Endothelial cell of umbilical vein (primary cell): ENCODE results near the gene PRRX1. TPM values are rescaled to one million over a fixed set of nuclear protein-coding genes. Genes with fewer than 3 reads are reported as not detected.

Source experiments
- BruUV-seq: library from RNA; stranded (reverse); fragments of 400-500 nt; replicated peaks from 2 replicates; lab custom pipeline; 2021; lab: Mats Ljungman, UMichigan
- CTCF ChIA-PET: fragments of 300-600, 350-600 bp; sonication (Branson Sonifier 250); formaldehyde crosslinking; loops from one replicate; lab custom pipeline; 2021; ENCODE audit warnings: antibody characterized with exemption, inconsistent platforms; lab: Charles Lee
- POLR2A ChIA-PET: fragments of 300-600, 350-600 bp; sonication (Branson Sonifier 250); formaldehyde crosslinking; loops from one replicate; lab custom pipeline; 2021; ENCODE audit warnings: antibody characterized with exemption, inconsistent platforms; lab: Charles Lee
- DNase-seq: peaks from one replicate; pipeline ENCODE4 v3.0.0-alpha.2; 2011; ENCODE audit warnings: low read depth, low spot score
- FAIRE-seq: peaks from 2 replicates; lab custom pipeline; 2011; peaks lifted over from hg19 to GRCh38; lab: Jason Lieb, UNC
- H2AFZ ChIP-seq: 2 replicates; pipeline ENCODE4 v1.6.0; 2012; ENCODE audit warnings: low read depth, low read length, control low read depth, inconsistent platforms
- H3K27ac ChIP-seq: 2 replicates; pipeline ENCODE4 v1.5.1; 2011; ENCODE audit warnings: low read depth, mild to moderate bottlenecking, control low read depth, low read length, moderate library complexity; ENCODE audit not compliant: insufficient read depth
- H3K27me3 ChIP-seq, 2 experiments: 2 replicates each; pipeline versions ENCODE4 v1.6.0 to v1.6.1; 2011; ENCODE audit warnings: low read length in 2 of 2, mixed read lengths in 1 of 2; ENCODE audit not compliant: control insufficient read depth in 2 of 2, insufficient read depth in 2 of 2
- H3K36me3 ChIP-seq, 2 experiments: 2 replicates in 1 of 2; 3 replicates in 1 of 2; pipeline ENCODE4 v1.5.1; 2011; ENCODE audit warnings: low read length in 2 of 2, mild to moderate bottlenecking in 1 of 2, moderate library complexity in 1 of 2; ENCODE audit not compliant: control insufficient read depth in 2 of 2, insufficient read depth in 2 of 2; ENCODE audit errors: extremely low read depth in 1 of 2
- H3K4me1 ChIP-seq: 3 replicates; pipeline ENCODE4 v1.5.1; 2011; ENCODE audit warnings: mild to moderate bottlenecking, low read length; ENCODE audit not compliant: control insufficient read depth, insufficient read depth; ENCODE audit errors: extremely low read depth
- H3K4me2 ChIP-seq: 2 replicates; pipeline ENCODE4 v1.6.1; 2011; ENCODE audit warnings: low read length, control low read depth, mixed read lengths; ENCODE audit not compliant: insufficient read depth
- H3K4me3 ChIP-seq, 3 experiments: fragments of 200-600 bp in 1 of 3; sonication (generic), shearing (Covaris generic) in 1 of 3; replicated peaks in 1 of 3; 2 replicates each; pipeline ENCODE4 v1.5.1; 2011 to 2016; ENCODE audit warnings: control low read depth in 3 of 3, low read length in 3 of 3, mild to moderate bottlenecking in 2 of 3, inconsistent platforms in 1 of 3, low read depth in 1 of 3, moderate library complexity in 1 of 3; ENCODE audit not compliant: insufficient read depth in 1 of 3
- H3K79me2 ChIP-seq: 2 replicates; pipeline ENCODE4 v1.6.0; 2012; ENCODE audit warnings: low read length, inconsistent platforms; ENCODE audit not compliant: control insufficient read depth, insufficient read depth
- H3K9ac ChIP-seq: replicated peaks from 2 replicates; pipeline ENCODE3; 2011; ENCODE audit warnings: low read length, control low read depth; ENCODE audit not compliant: insufficient read depth; ENCODE audit errors: extremely low read depth
- H3K9me1 ChIP-seq: replicated peaks from 3 replicates; pipeline ENCODE4 v1.6.0; 2011; ENCODE audit warnings: mild to moderate bottlenecking, low read length; ENCODE audit not compliant: control insufficient read depth, insufficient read depth; ENCODE audit errors: extremely low read depth
- H3K9me3 ChIP-seq: replicated peaks from 2 replicates; pipeline ENCODE4 v1.5.1; 2012; ENCODE audit warnings: low read length, inconsistent platforms; ENCODE audit not compliant: control insufficient read depth, insufficient read depth
- H4K20me1 ChIP-seq: replicated peaks from 2 replicates; pipeline ENCODE3; 2011; ENCODE audit warnings: mild to moderate bottlenecking, low read length; ENCODE audit not compliant: control insufficient read depth, insufficient read depth; ENCODE audit errors: extremely low read depth
- EZH2 ChIP-seq: IDR thresholded peaks from 2 replicates; pipeline ENCODE4 v1.6.1; 2012; ENCODE audit warnings: borderline replicate concordance, low read depth, mild to moderate bottlenecking, moderate library complexity, low read length, inconsistent platforms; ENCODE audit not compliant: severe bottlenecking
- FOS ChIP-seq: IDR thresholded peaks from 2 replicates; pipeline ENCODE4 v1.6.1; 2011; ENCODE audit warnings: mild to moderate bottlenecking, low read length, moderate library complexity, borderline replicate concordance; ENCODE audit not compliant: insufficient read depth
- GATA2 ChIP-seq: IDR thresholded peaks from 2 replicates; pipeline ENCODE4 v1.7.0; 2011; ENCODE audit warnings: low read depth, mild to moderate bottlenecking, moderate library complexity, mixed read lengths, low read length; ENCODE audit not compliant: insufficient read length, insufficient read depth
- JUN ChIP-seq: IDR thresholded peaks from 2 replicates; pipeline ENCODE4 v1.6.1; 2011; ENCODE audit warnings: borderline replicate concordance, low read depth; ENCODE audit not compliant: insufficient read length, insufficient read depth
- MAX ChIP-seq: IDR thresholded peaks from 2 replicates; pipeline ENCODE4 v1.6.1; 2011; ENCODE audit not compliant: insufficient read depth, insufficient read length
- MYC ChIP-seq: IDR thresholded peaks from one replicate; pipeline ENCODE4 v1.6.1; 2011; ENCODE audit warnings: mild to moderate bottlenecking, low read depth, low read length
- POLR2A ChIP-seq: IDR thresholded peaks from 2 replicates; pipeline ENCODE4 v1.6.1; 2012; ENCODE audit warnings: low read depth, mild to moderate bottlenecking, control low read depth, low read length
- POLR2AphosphoS5 ChIP-seq: IDR thresholded peaks from 2 replicates; pipeline ENCODE4 v1.6.1; 2012; ENCODE audit warnings: low read depth, mild to moderate bottlenecking, control low read depth, low read length, moderate library complexity; ENCODE audit not compliant: insufficient read depth
- dilution Hi-C: fragments of 300-500 bp; cut with MboI; formaldehyde crosslinking; loops from one replicate; pipeline ENCODE4 v1.15.0; 2019; ENCODE audit warnings: low sequenced_read_pairs; ENCODE audit not compliant: extremely low pct_ligation_motif_present
- intact Hi-C: fragments of 100-400 bp; cut with micrococcal nuclease; formaldehyde crosslinking; loops from one replicate; pipeline ENCODE4 v1.10.0; 2022
- polyA plus RNA-seq, 4 experiments: library from polyadenylated mRNA; depleted of rRNA in 3 of 4; stranded (reverse) in 3 of 4; unstranded in 1 of 4; fragments of >200 nt; gene quantifications; 2 replicates each; pipeline versions ENCODE4 v1.2.1 to v1.2.3, GENCODE V29; 2011 to 2012; ENCODE audit warnings: missing spikeins in 1 of 4
- total RNA-seq: library from RNA; stranded (reverse); gene quantifications from 2 replicates; pipeline ENCODE4 v1.2.3, GENCODE V29; 2021
- TF ChIP-seq, protein P1 (sequence below), 2 donors: IDR thresholded peaks; 1 replicate in 1 of 2; 2 replicates in 1 of 2; pipeline ENCODE4 v1.5.1; 2011; ENCODE audit warnings: low read length in 2 of 2, mild to moderate bottlenecking in 2 of 2, moderate library complexity in 2 of 2, control low read depth in 1 of 2, inconsistent platforms in 1 of 2, low read depth in 1 of 2; ENCODE audit not compliant: insufficient read depth in 1 of 2; ENCODE audit errors: extremely low read depth in 1 of 2

PRRX1 gene
- total and polyA plus RNA-seq, 2 donors (not counting 3 experiments of a cell fraction or from before 2014, with no cell fraction given): 0.03 TPM; not detected in 1

GRCh38 chr1:170624146-170624545, 39.8 kb upstream of the PRRX1 start:
- intact Hi-C loops: no loop called here
- Histone ChIP-seq H3K36me3 (no peaks in the 10 kb centered on the region), H3K4me3 (no peak overlapping the region), H3K27ac (no peak overlapping the region), H3K79me2 (no peaks in the 10 kb centered on the region), H3K9me1 (no peaks in the 10 kb centered on the region), H4K20me1 (no peaks in the 10 kb centered on the region), H3K27me3 (no peaks in the 10 kb centered on the region), H3K9ac (no peak overlapping the region), H3K9me3 (no peaks in the 10 kb centered on the region), H3K4me2 (no peak overlapping the region), H3K4me1 (no peaks in the 10 kb centered on the region), H2AFZ (no peak overlapping the region)
- no TSS peak for BruUV-seq
- ChIA-PET CTCF (no interaction called here), POLR2A (no interaction called here)
- DNase-seq: no peak
- dilution Hi-C loops: no loop called here
- no peak for FAIRE-seq
- TF ChIP-seq MAX (no peak), EZH2 (no peak), POLR2A (no peak), MYC (no peak), POLR2AphosphoS5 (no peak)

DNA sequence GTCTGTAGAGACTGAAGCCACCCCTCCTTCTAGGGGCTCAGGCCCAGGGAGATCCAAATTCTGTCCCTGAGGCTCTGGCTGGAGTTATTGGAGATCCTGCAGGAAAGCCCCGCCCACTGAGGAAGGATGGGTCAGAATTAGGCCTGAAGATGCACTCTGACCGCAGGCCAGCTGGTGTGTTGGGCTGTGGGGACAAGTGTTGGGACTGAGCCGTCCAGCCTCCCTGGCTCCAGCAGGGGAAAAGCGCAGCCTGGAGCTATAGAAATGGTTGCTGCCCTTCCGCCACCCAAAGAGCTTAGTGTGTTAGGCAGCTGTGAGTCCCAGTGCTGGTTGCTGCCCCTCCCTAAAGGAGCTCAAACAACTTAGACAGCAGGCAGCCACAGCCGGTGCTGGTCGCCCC, 33.0 kb upstream of the PRRX1 start:
- Histone ChIP-seq H3K9me1 (no peaks in the 10 kb centered on the region), H3K36me3 (no peaks in the 10 kb centered on the region), H3K9ac (no peak overlapping the region), H3K27ac (no peak overlapping the region), H3K79me2 (no peaks in the 10 kb centered on the region), H2AFZ (no peak overlapping the region), H3K4me2 (no peak overlapping the region), H3K27me3 (no peaks in the 10 kb centered on the region), H3K4me3 (no peak overlapping the region), H3K4me1 (peaks cover 11% of the 10 kb centered on the region), H4K20me1 (no peaks in the 10 kb centered on the region), H3K9me3 (no peaks in the 10 kb centered on the region)
- DNase-seq: no peak
- BruUV-seq: no TSS peak
- intact Hi-C loops (no loop called here), dilution Hi-C loops (no loop called here)
- POLR2A ChIA-PET: no interaction called here
- FAIRE-seq: no peak
- CTCF ChIA-PET: no interaction called here
- TF ChIP-seq GATA2 (no peak), EZH2 (no peak), FOS (no peak), MAX (no peak), POLR2A (no peak), JUN (no peak), MYC (no peak), POLR2AphosphoS5 (no peak)
- TF ChIP-seq, protein P1, sequence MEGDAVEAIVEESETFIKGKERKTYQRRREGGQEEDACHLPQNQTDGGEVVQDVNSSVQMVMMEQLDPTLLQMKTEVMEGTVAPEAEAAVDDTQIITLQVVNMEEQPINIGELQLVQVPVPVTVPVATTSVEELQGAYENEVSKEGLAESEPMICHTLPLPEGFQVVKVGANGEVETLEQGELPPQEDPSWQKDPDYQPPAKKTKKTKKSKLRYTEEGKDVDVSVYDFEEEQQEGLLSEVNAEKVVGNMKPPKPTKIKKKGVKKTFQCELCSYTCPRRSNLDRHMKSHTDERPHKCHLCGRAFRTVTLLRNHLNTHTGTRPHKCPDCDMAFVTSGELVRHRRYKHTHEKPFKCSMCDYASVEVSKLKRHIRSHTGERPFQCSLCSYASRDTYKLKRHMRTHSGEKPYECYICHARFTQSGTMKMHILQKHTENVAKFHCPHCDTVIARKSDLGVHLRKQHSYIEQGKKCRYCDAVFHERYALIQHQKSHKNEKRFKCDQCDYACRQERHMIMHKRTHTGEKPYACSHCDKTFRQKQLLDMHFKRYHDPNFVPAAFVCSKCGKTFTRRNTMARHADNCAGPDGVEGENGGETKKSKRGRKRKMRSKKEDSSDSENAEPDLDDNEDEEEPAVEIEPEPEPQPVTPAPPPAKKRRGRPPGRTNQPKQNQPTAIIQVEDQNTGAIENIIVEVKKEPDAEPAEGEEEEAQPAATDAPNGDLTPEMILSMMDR (IDR thresholded peaks at IDR 0.05; ENCODE audit: extremely low read depth in 1 of 2, insufficient read depth in 1 of 2, low read depth in 1 of 2, low read length in 2 of 2): no peak
